ENCODE data around the gene PDE2A. TPM values are rescaled to one million over a fixed set of nuclear protein-coding genes. Genes with fewer than 3 reads are reported as not detected.

Gene PDE2A
- total and polyA plus RNA-seq, 2 donors (not counting 1 experiment from before 2014, with no cell fraction given) = 0.88 to 2.9 TPM

- H3K79me2 ChIP-seq (ENCODE audit: control insufficient read depth, insufficient read depth, low read length) = no peaks in the 10 kb centered on the region
- DNase-seq (no peak), ATAC-seq (ENCODE audit: low read depth) (no peak)
- H3K9me3 ChIP-seq (ENCODE audit: control extremely low read depth in 1 of 3, control insufficient read depth in 2 of 3, insufficient read depth in 1 of 3, low read length in 2 of 3) = no peaks in the 10 kb centered on the region
- H3K4me3 ChIP-seq (ENCODE audit: control extremely low read depth in 1 of 5, extremely low read depth in 1 of 5, insufficient read depth in 1 of 5, low read depth in 2 of 5, low read length in 4 of 5) = no peak overlapping the region
- TF ChIP-seq EZH2 (IDR thresholded peaks at IDR 0.05; ENCODE audit: borderline replicate concordance, insufficient read depth, low read depth, low read length, poor library complexity, severe bottlenecking) (no peak), CTCF (IDR thresholded peaks at IDR 0.05) (no peak)
- no peaks in the 10 kb centered on the region for H3K36me3 ChIP-seq (replicated peaks in 1 of 2; ENCODE audit: control extremely low read depth in 1 of 2, control insufficient read depth in 1 of 2, extremely low read depth in 1 of 2, insufficient read depth in 2 of 2, low read length in 1 of 2)
- H3K4me3 Mint-ChIP-seq = no peak overlapping the region
- no peaks in the 10 kb centered on the region for H4K20me1 ChIP-seq (ENCODE audit: control insufficient read depth, insufficient read depth, low read length, poor library complexity, severe bottlenecking)
- intact Hi-C loops (cut with micrococcal nuclease) = no loop called here
- CTCF ChIA-PET = interaction anchor here (1.6 kb wide), 1 partner anchor 63 kb away, joined by 4 read pairs; no protein-coding TSS in a partner anchor
- peaks cover 0 to 2% (median 0%) of the 10 kb centered on the region in 4 experiments for H3K27me3 ChIP-seq (replicated peaks in 1 of 4; ENCODE audit: control extremely low read depth in 1 of 4, control insufficient read depth in 3 of 4, insufficient read depth in 4 of 4, low read length in 3 of 4)
- peaks cover 3% of the 10 kb centered on the region for H3K27me3 Mint-ChIP-seq
- no peak overlapping the region for H3K27ac ChIP-seq (ENCODE audit: low read length in 2 of 2)
- H3K9me3 Mint-ChIP-seq (ENCODE audit: insufficient read depth) = no peaks in the 10 kb centered on the region
- no peak overlapping the region for H3K4me2 ChIP-seq (replicated peaks; ENCODE audit: low read depth, low read length, poor library complexity, severe bottlenecking)
- WGBS (ENCODE audit: insufficient coverage) = 57% methylated on average over 4 of the region's 5 CpGs
- no peak overlapping the region for H2AFZ ChIP-seq (ENCODE audit: insufficient read depth, low read depth, low read length, poor library complexity, severe bottlenecking)
- no peaks in the 10 kb centered on the region for H3K4me1 ChIP-seq (ENCODE audit: control insufficient read depth in 2 of 2, insufficient read depth in 2 of 2, low read length in 2 of 2)
- no peaks in the 10 kb centered on the region for H3K4me1 Mint-ChIP-seq
- H3K27ac Mint-ChIP-seq = no peak overlapping the region
- POLR2A ChIA-PET = no interaction called here
- no peak overlapping the region for H3K9ac ChIP-seq (ENCODE audit: low read length)
Measured at GRCh38 chr11:72649215-72649976, 24.8 kb downstream of the PDE2A start.

- Histone ChIP-seq H4K20me1 (ENCODE audit: control insufficient read depth, insufficient read depth, low read length, poor library complexity, severe bottlenecking) (no peaks in the 10 kb centered on the region), H2AFZ (ENCODE audit: insufficient read depth, low read depth, low read length, poor library complexity, severe bottlenecking) (no peak overlapping the region), H3K4me3 (ENCODE audit: control extremely low read depth in 1 of 5, extremely low read depth in 1 of 5, insufficient read depth in 1 of 5, low read depth in 2 of 5, low read length in 4 of 5) (no peak overlapping the region), H3K36me3 (replicated peaks in 1 of 2; ENCODE audit: control extremely low read depth in 1 of 2, control insufficient read depth in 1 of 2, extremely low read depth in 1 of 2, insufficient read depth in 2 of 2, low read length in 1 of 2) (no peaks in the 10 kb centered on the region), H3K4me1 (ENCODE audit: control insufficient read depth in 2 of 2, insufficient read depth in 2 of 2, low read length in 2 of 2) (no peaks in the 10 kb centered on the region), H3K79me2 (ENCODE audit: control insufficient read depth, insufficient read depth, low read length) (no peaks in the 10 kb centered on the region), H3K27ac (ENCODE audit: low read length in 2 of 2) (no peak overlapping the region), H3K4me2 (replicated peaks; ENCODE audit: low read depth, low read length, poor library complexity, severe bottlenecking) (no peak overlapping the region), H3K9ac (ENCODE audit: low read length) (no peak overlapping the region), H3K27me3 (replicated peaks in 1 of 4; ENCODE audit: control extremely low read depth in 1 of 4, control insufficient read depth in 3 of 4, insufficient read depth in 4 of 4, low read length in 3 of 4) (peaks cover 0 to 4% (median 1%) of the 10 kb centered on the region in 4 experiments), H3K9me3 (ENCODE audit: control extremely low read depth in 1 of 3, control insufficient read depth in 2 of 3, insufficient read depth in 1 of 3, low read length in 2 of 3) (no peaks in the 10 kb centered on the region)
- Mint-ChIP-seq H3K27ac (no peak overlapping the region), H3K9me3 (ENCODE audit: insufficient read depth) (no peaks in the 10 kb centered on the region), H3K27me3 (peaks cover 10% of the 10 kb centered on the region), H3K4me1 (peaks cover 2% of the 10 kb centered on the region), H3K4me3 (no peak overlapping the region)
- intact Hi-C loops (cut with micrococcal nuclease) = no loop called here
- DNase-seq = no peak
- ATAC-seq (ENCODE audit: low read depth) = no peak
- 88% methylated on average over 7 of the region's 7 CpGs for WGBS (ENCODE audit: insufficient coverage)
- POLR2A ChIA-PET = no interaction called here
- CTCF ChIA-PET = interaction anchor here (0.6 to 1.6 kb wide), 3 partner anchors 60 to 139 kb away, joined by 3 to 4 read pairs (median 4); no protein-coding TSS in a partner anchor
- no peak for TF ChIP-seq CTCF (IDR thresholded peaks at IDR 0.05)
- no peak for TF ChIP-seq EZH2 (IDR thresholded peaks at IDR 0.05; ENCODE audit: borderline replicate concordance, insufficient read depth, low read depth, low read length, poor library complexity, severe bottlenecking)
Measured at GRCh38 chr11:72648384-72649136, 25.7 kb downstream of the PDE2A start.

Measured in B cell (primary cell).